DND-41 (cell line): Measurements from ENCODE around the gene IGLL5.

ENCODE experiments used
- ATAC-seq: fragments of 200-7000 bp; cut with Tn5 transposase; 3 replicates; pipeline ENCODE4 v1.9.1; 2021; ENCODE audit warnings: low read depth; ENCODE audit not compliant: insufficient read depth
- DNase-seq: peaks from one replicate; pipeline ENCODE4 v3.0.0-alpha.2; 2020
- H2AFZ ChIP-seq: 2 replicates; pipeline ENCODE4 v1.6.0; 2012; ENCODE audit warnings: low read depth, low read length
- H3K27ac ChIP-seq: 2 replicates; pipeline ENCODE4 v1.5.1; 2012; ENCODE audit warnings: low read length, inconsistent platforms
- H3K27me3 ChIP-seq: fragments of 200-600 bp; sonication (generic); 2 replicates; pipeline ENCODE4 v1.6.0; 2012; ENCODE audit warnings: low read length, mild to moderate bottlenecking, inconsistent platforms; ENCODE audit not compliant: insufficient read depth, poor library complexity
- H3K36me3 ChIP-seq: 2 replicates; pipeline ENCODE4 v1.5.1; 2012; ENCODE audit warnings: low read length, inconsistent platforms; ENCODE audit not compliant: insufficient read depth
- H3K4me1 ChIP-seq: 2 replicates; pipeline ENCODE4 v1.5.1; 2012; ENCODE audit warnings: mild to moderate bottlenecking, low read length; ENCODE audit not compliant: insufficient read depth
- H3K4me2 ChIP-seq: 2 replicates; pipeline ENCODE4 v1.6.0; 2012; ENCODE audit warnings: mild to moderate bottlenecking, moderate library complexity, low read length, inconsistent platforms; ENCODE audit not compliant: insufficient read depth
- H3K4me3 ChIP-seq, 2 experiments: fragments of 200-600 bp in 1 of 2; shearing (Covaris generic) in 1 of 2; 2 replicates each; pipeline ENCODE4 v1.5.1; 2012 to 2016; ENCODE audit warnings: inconsistent platforms in 2 of 2, low read length in 2 of 2, mild to moderate bottlenecking in 2 of 2, low read depth in 1 of 2, moderate library complexity in 1 of 2
- H3K79me2 ChIP-seq: 2 replicates; pipeline ENCODE4 v1.6.0; 2012; ENCODE audit warnings: low read length, inconsistent platforms; ENCODE audit not compliant: insufficient read depth
- H3K9ac ChIP-seq: 2 replicates; pipeline ENCODE4 v1.6.0; 2012; ENCODE audit warnings: low read depth, mild to moderate bottlenecking, inconsistent platforms, low read length, moderate library complexity
- H3K9me3 ChIP-seq: 2 replicates; pipeline ENCODE4 v1.5.1; 2012; ENCODE audit warnings: low read length, moderate library complexity, mild to moderate bottlenecking, inconsistent platforms; ENCODE audit not compliant: insufficient read depth, severe bottlenecking
- H4K20me1 ChIP-seq: 2 replicates; pipeline ENCODE4 v1.6.0; 2012; ENCODE audit warnings: low read length; ENCODE audit not compliant: insufficient read depth
- CTCF ChIP-seq: IDR thresholded peaks from 2 replicates; pipeline ENCODE4 v1.5.1; 2012; ENCODE audit warnings: borderline replicate concordance, low read length, moderate library complexity, mild to moderate bottlenecking; ENCODE audit not compliant: poor library complexity, severe bottlenecking; ENCODE audit errors: extremely low read depth
- EZH2 ChIP-seq: IDR thresholded peaks from 3 replicates; pipeline ENCODE4 v1.6.1; 2012; ENCODE audit warnings: borderline replicate concordance, low read depth, mild to moderate bottlenecking, moderate library complexity, low read length, inconsistent platforms; ENCODE audit not compliant: severe bottlenecking

The IGLL5 gene

GRCh38 chr22:22927196-22927887 lies 39.7 kb downstream of the IGLL5 start:
- peaks cover 24% of the 10 kb centered on the region for H3K4me1 ChIP-seq
- no peak overlapping the region for H3K9ac ChIP-seq
- H3K27ac ChIP-seq = no peak overlapping the region
- H2AFZ ChIP-seq = no peak overlapping the region
- no peaks in the 10 kb centered on the region for H3K79me2 ChIP-seq
- no peaks in the 10 kb centered on the region for H3K9me3 ChIP-seq
- TF ChIP-seq CTCF = no peak
- no peak for TF ChIP-seq EZH2
- no peaks in the 10 kb centered on the region for H3K36me3 ChIP-seq
- H3K4me2 ChIP-seq = no peak overlapping the region
- no peaks in the 10 kb centered on the region for H4K20me1 ChIP-seq
- no peak for DNase-seq
- ATAC-seq = no peak
- H3K27me3 ChIP-seq = no peaks in the 10 kb centered on the region
- H3K4me3 ChIP-seq = no peak overlapping the region

- peak overlapping the region; percentile 70 for H3K27ac ChIP-seq
- no peaks in the 10 kb centered on the region for H3K36me3 ChIP-seq
- no peaks in the 10 kb centered on the region for H3K79me2 ChIP-seq
- no peak overlapping the region for H3K9ac ChIP-seq
- ATAC-seq (peak; percentile 7; the same call in 2 of the 3 replicates), DNase-seq (peak; percentile 57)
- H3K4me1 ChIP-seq = peaks cover 24% of the 10 kb centered on the region
- TF ChIP-seq CTCF = no peak
- no peak for TF ChIP-seq EZH2
- H3K4me2 ChIP-seq = no peak overlapping the region
- no peaks in the 10 kb centered on the region for H3K27me3 ChIP-seq
- no peaks in the 10 kb centered on the region for H4K20me1 ChIP-seq
- no peaks in the 10 kb centered on the region for H3K9me3 ChIP-seq
- no peak overlapping the region for H2AFZ ChIP-seq
- H3K4me3 ChIP-seq = no peak overlapping the region
Observed at GRCh38 chr22:22927888-22928665, 40.5 kb downstream of the IGLL5 start.

GRCh38 chr22:22928666-22929380 lies 41.2 kb downstream of the IGLL5 start:
- Histone ChIP-seq H3K9ac (no peak overlapping the region), H4K20me1 (no peaks in the 10 kb centered on the region), H3K27ac (peak overlapping the region; percentile 70), H2AFZ (no peak overlapping the region), H3K4me2 (no peak overlapping the region), H3K4me3 (no peak overlapping the region), H3K4me1 (peaks cover 22% of the 10 kb centered on the region), H3K27me3 (no peaks in the 10 kb centered on the region), H3K9me3 (no peaks in the 10 kb centered on the region), H3K79me2 (no peaks in the 10 kb centered on the region), H3K36me3 (no peaks in the 10 kb centered on the region)
- DNase-seq (peak; percentile 91), ATAC-seq (peak; percentile 98)
- no peak for TF ChIP-seq EZH2
- no peak for TF ChIP-seq CTCF
